ENCODE data around the gene LSM12.

LSM12 gene

GRCh38 chr17:44069974-44070454, 3.5 kb upstream of the LSM12 start:
- DNase-seq (ENCODE audit: low read depth, low spot score), result no peak
- TF ChIP-seq CTCF (IDR thresholded peaks at IDR 0.05; ENCODE audit: low read depth, low read length), result no peak
- in situ Hi-C loops (cut with HindIII; ENCODE audit: low sequenced_read_pairs), result no loop called here
- H3K4me3 ChIP-seq (ENCODE audit: low read depth, low read length), result peak overlapping the region; percentile 42

- no peak for DNase-seq (ENCODE audit: low read depth, low spot score)
Measured at GRCh38 chr17:44067545-44067940, 1.1 kb upstream of the LSM12 start.

GRCh38 chr17:44065668-44066203, 735 bp downstream of the LSM12 start:
- H3K4me3 ChIP-seq (ENCODE audit: low read depth, low read length), result peak overlapping the region; percentile 71
- no peak for TF ChIP-seq CTCF (IDR thresholded peaks at IDR 0.05; ENCODE audit: low read depth, low read length)
- DNase-seq (ENCODE audit: low read depth, low spot score), result peak; percentile 16
- in situ Hi-C loops (cut with HindIII; ENCODE audit: low sequenced_read_pairs), result no loop called here

More at GRCh38 chr17:44067545-44067940, 1.1 kb upstream of the LSM12 start:
- in situ Hi-C loops (cut with HindIII; ENCODE audit: low sequenced_read_pairs), result no loop called here
- no peak overlapping the region for H3K4me3 ChIP-seq (ENCODE audit: low read depth, low read length)
- TF ChIP-seq CTCF (IDR thresholded peaks at IDR 0.05; ENCODE audit: low read depth, low read length), result no peak

- in situ Hi-C loops (cut with HindIII; ENCODE audit: low sequenced_read_pairs), result no loop called here
- H3K4me3 ChIP-seq (ENCODE audit: low read depth, low read length), result no peak overlapping the region
- no peak for DNase-seq (ENCODE audit: low read depth, low spot score)
- TF ChIP-seq CTCF (IDR thresholded peaks at IDR 0.05; ENCODE audit: low read depth, low read length), result no peak
Measured at GRCh38 chr17:44063704-44064639, 2.5 kb downstream of the LSM12 start.

GRCh38 chr17:44062871-44063270, 3.6 kb downstream of the LSM12 start:
- no peak for TF ChIP-seq CTCF (IDR thresholded peaks at IDR 0.05; ENCODE audit: low read depth, low read length)
- no peak overlapping the region for H3K4me3 ChIP-seq (ENCODE audit: low read depth, low read length)
- no peak for DNase-seq (ENCODE audit: low read depth, low spot score)
- in situ Hi-C loops (cut with HindIII; ENCODE audit: low sequenced_read_pairs), result no loop called here

GRCh38 chr17:44061446-44061845, 5.0 kb downstream of the LSM12 start:
- DNase-seq (ENCODE audit: low read depth, low spot score), result no peak
- in situ Hi-C loops (cut with HindIII; ENCODE audit: low sequenced_read_pairs), result no loop called here
- no peak overlapping the region for H3K4me3 ChIP-seq (ENCODE audit: low read depth, low read length)
- no peak for TF ChIP-seq CTCF (IDR thresholded peaks at IDR 0.05; ENCODE audit: low read depth, low read length)
